MM.1S (cell line): ENCODE data around the gene SUGP1.

ENCODE experiments used
- CTCF ChIP-seq: fragments of 300-600 bp; sonication (generic); IDR thresholded peaks from 2 replicates; pipeline ENCODE4 v1.5.1; 2016; ENCODE audit warnings: antibody characterized with exemption, low read length, mixed read lengths
- EZH2 ChIP-seq: fragments of 300-600 bp; sonication (generic); optimal IDR thresholded peaks from 2 replicates; pipeline ENCODE3; 2017; ENCODE audit warnings: low read depth, mild to moderate bottlenecking, antibody characterized with exemption, low read length, mixed read lengths
- EZH2phosphoT487 ChIP-seq: fragments of 300-600 bp; sonication (generic); IDR thresholded peaks from 2 replicates; pipeline ENCODE4 v1.6.1; 2018; ENCODE audit warnings: antibody characterized with exemption, low read length

DNA sequence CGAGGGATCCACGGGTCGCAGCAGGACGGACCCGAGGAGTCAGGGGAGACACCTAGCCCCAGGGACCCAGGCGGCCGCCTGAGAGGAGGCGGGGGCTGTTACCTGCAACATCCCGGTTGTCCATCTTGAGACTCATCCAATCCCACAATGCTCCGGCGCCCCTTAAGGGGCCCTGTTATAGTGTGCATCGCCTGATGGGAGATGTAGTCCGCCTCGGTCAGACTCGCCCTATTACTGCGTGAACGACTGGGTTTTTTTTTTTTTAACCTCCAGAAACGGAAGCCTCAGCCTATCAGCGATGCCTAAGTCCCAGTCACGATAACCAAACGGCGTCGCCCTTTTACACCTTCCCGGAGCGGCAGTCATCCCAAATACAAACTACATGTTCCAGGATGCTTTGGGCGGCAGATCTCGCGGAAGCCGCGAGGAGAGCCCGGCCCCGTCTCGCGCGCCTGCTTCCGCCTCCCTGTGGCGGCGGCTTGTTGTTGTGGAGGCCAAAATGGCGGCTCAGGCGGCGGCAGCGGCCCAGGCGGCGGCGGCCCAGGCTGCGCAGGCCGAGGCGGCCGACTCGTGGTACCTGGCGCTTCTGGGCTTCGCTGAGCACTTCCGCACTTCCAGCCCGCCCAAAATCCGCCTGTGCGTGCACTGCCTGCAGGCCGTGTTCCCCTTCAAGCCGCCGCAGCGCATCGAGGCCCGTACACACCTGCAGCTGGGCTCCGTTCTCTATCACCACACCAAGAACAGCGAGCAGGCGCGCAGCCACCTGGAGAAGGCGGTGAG lies at the start of gene SUGP1, which contains the start of gene MAU2:
- TF ChIP-seq CTCF = no peak
- TF ChIP-seq EZH2 = no peak
- TF ChIP-seq EZH2phosphoT487 = no peak
